Upper lobe of left lung (tissue), 4 donors: Measurements from ENCODE around the gene ZNF669.

ENCODE experiments used
- EP300 ChIP-seq, 4 donors: sonication (generic); formaldehyde crosslinking; IDR thresholded peaks; one replicate each; pipeline ENCODE4 v1.5.1; 2017; ENCODE audit warnings: antibody characterized with exemption in 4 of 4, control low read depth in 2 of 4
- POLR2A ChIP-seq, 4 donors: fragments of 450-650 bp; IDR thresholded peaks; one replicate each; pipeline ENCODE4 v1.5.1; 2016 to 2017; ENCODE audit warnings: antibody characterized with exemption in 4 of 4, mild to moderate bottlenecking in 2 of 4

- no peak for TF ChIP-seq POLR2A (IDR thresholded peaks at IDR 0.05)
- no peak for TF ChIP-seq EP300 (IDR thresholded peaks at IDR 0.05)
These were observed 19.4 kb downstream of the ZNF669 start for GRCh38 chr1:247084771-247085170.
